RWPE2 (cell line): ENCODE measurements around the gene NUP62.
A peak's percentile ranks its signal among the peaks of the same experiment; 100 is the strongest.

Source experiments
- ATAC-seq: fragments of 200-7000 bp; cut with Tn5 transposase; 3 replicates; pipeline ENCODE4 v1.9.1; 2021; ENCODE audit warnings: low read depth
- DNase-seq: peaks from one replicate; pipeline ENCODE4 v3.0.0-alpha.2; 2020; ENCODE audit warnings: low spot score
- H3K27ac ChIP-seq: fragments of 450-650 bp; 2 replicates; pipeline ENCODE4 v1.5.1; 2017; ENCODE audit warnings: mild to moderate bottlenecking; ENCODE audit not compliant: poor library complexity, severe bottlenecking
- H3K27me3 ChIP-seq: fragments of 250-450 bp; sonication (Bioruptor Pico); 2 replicates; pipeline ENCODE4 v1.5.1; 2021; ENCODE audit warnings: mild to moderate bottlenecking, moderate library complexity; ENCODE audit not compliant: insufficient read depth, poor library complexity, severe bottlenecking
- H3K36me3 ChIP-seq: fragments of 250-450 bp; sonication (Bioruptor Pico); 2 replicates; pipeline ENCODE4 v1.5.1; 2020; ENCODE audit warnings: low read depth, mild to moderate bottlenecking, moderate library complexity
- H3K4me1 ChIP-seq: fragments of 250-450 bp; sonication (Bioruptor Pico); 2 replicates; pipeline ENCODE4 v1.5.1; 2021; ENCODE audit warnings: mild to moderate bottlenecking, moderate library complexity; ENCODE audit not compliant: insufficient read depth, poor library complexity, severe bottlenecking
- H3K4me3 ChIP-seq: fragments of 250-450 bp; sonication (Bioruptor Pico); 2 replicates; pipeline ENCODE4 v1.5.1; 2021; ENCODE audit warnings: mild to moderate bottlenecking, moderate library complexity; ENCODE audit not compliant: severe bottlenecking
- H3K9me3 ChIP-seq: fragments of 250-450 bp; sonication (Bioruptor Pico); 2 replicates; pipeline ENCODE4 v1.5.1; 2021; ENCODE audit warnings: mild to moderate bottlenecking, moderate library complexity; ENCODE audit not compliant: severe bottlenecking
- TF ChIP-seq, protein P1 (sequence below): fragments of 450-650 bp; IDR thresholded peaks from one replicate; pipeline ENCODE4 v1.5.1; 2017; ENCODE audit warnings: mild to moderate bottlenecking, moderate library complexity; ENCODE audit not compliant: poor library complexity, severe bottlenecking

Gene NUP62

DNA sequence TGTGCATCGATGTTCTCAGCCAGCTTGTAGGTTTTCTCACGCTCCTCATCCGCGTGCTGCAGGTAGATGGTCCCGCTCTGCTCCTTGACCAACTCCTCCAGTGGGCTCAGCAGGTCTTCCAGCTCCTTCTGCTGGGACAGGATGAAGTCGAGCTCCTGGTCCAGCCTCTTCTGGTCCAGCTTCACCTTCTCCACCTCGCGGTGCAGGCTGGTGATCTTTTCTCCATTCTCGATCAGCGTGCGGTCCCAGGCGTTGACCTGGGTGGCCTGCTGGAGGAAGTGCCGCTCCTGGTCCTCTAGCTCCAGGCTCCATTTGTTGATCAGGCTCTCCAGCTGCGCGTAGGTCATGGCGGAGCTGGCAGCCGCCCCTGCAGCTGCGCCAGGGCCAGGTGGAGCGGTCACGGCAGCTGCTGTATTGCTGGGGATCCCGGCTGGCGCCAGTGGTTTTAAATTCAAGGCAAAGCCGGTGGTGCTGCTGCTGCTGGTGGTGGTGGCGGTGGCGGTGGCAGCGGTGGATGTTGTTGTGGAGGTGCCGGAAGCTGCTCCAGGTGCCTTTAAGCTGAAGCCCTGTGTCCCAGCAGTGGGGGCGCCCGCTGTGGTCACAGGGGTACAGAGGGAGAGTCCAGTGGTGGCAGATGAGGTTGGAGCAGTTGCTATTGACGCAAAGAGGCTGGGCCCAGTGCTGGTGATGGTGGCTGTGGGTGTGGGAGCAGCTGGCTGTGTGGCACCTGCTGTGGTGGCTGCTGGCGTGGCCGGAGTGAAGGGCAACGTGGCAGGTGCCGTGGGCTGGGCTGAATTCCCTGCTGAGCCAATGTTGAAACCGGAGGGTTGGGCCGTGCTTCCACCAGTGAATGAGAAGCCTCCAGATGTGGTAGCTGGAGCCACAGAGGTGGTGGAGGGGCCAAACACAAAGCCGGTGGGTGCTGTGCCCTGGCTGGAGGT is 20.6 kb downstream of the NUP62 start:
- no peak for DNase-seq
- Histone ChIP-seq H3K36me3 (peaks cover 45% of the 10 kb centered on the region), H3K27me3 (no peaks in the 10 kb centered on the region), H3K4me1 (no peaks in the 10 kb centered on the region), H3K4me3 (no peak overlapping the region), H3K9me3 (no peaks in the 10 kb centered on the region), H3K27ac (no peak overlapping the region)
- TF ChIP-seq, protein P1, sequence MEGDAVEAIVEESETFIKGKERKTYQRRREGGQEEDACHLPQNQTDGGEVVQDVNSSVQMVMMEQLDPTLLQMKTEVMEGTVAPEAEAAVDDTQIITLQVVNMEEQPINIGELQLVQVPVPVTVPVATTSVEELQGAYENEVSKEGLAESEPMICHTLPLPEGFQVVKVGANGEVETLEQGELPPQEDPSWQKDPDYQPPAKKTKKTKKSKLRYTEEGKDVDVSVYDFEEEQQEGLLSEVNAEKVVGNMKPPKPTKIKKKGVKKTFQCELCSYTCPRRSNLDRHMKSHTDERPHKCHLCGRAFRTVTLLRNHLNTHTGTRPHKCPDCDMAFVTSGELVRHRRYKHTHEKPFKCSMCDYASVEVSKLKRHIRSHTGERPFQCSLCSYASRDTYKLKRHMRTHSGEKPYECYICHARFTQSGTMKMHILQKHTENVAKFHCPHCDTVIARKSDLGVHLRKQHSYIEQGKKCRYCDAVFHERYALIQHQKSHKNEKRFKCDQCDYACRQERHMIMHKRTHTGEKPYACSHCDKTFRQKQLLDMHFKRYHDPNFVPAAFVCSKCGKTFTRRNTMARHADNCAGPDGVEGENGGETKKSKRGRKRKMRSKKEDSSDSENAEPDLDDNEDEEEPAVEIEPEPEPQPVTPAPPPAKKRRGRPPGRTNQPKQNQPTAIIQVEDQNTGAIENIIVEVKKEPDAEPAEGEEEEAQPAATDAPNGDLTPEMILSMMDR = no peak
- ATAC-seq = no peak

DNA sequence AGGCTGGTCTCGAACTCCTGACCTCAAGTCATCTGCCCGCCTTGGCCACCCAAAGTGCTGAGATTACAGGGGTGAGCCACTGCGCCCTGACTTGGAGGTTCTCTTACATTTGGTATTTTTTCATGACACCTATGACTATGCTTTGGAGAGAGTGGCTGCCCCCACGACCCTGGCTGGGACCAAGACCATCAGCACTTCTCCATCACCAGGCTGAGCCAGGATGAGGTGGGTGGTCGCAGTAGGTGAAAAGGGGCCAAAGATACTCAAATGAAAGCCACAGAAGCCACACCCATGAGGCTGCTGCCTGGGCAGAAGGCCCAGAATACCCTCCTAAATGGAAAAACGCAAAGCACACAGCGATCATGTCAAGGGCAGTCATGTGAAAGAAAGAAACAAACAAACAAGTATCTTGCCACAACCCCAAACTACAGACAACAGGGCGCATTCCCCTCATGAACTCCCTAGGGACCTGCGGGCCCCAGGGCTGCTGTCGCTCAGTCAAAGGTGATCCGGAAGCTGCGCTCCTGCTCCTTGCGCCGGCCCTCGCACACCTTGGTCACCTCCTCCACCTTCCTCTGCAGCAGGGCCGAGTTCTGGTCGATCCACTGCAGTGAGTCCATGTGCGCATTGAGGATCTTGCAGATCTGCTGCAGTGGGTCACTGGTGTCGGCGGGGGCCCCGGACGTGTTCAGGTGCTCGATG is 21.4 kb downstream of the NUP62 start:
- H3K9me3 ChIP-seq = no peaks in the 10 kb centered on the region
- peaks cover 39% of the 10 kb centered on the region for H3K36me3 ChIP-seq
- TF ChIP-seq, protein P1 = no peak
- peak; percentile 29 for DNase-seq
- H3K4me3 ChIP-seq = no peak overlapping the region
- H3K4me1 ChIP-seq = no peaks in the 10 kb centered on the region
- H3K27me3 ChIP-seq = no peaks in the 10 kb centered on the region
- ATAC-seq = no peak
- no peak overlapping the region for H3K27ac ChIP-seq

DNA sequence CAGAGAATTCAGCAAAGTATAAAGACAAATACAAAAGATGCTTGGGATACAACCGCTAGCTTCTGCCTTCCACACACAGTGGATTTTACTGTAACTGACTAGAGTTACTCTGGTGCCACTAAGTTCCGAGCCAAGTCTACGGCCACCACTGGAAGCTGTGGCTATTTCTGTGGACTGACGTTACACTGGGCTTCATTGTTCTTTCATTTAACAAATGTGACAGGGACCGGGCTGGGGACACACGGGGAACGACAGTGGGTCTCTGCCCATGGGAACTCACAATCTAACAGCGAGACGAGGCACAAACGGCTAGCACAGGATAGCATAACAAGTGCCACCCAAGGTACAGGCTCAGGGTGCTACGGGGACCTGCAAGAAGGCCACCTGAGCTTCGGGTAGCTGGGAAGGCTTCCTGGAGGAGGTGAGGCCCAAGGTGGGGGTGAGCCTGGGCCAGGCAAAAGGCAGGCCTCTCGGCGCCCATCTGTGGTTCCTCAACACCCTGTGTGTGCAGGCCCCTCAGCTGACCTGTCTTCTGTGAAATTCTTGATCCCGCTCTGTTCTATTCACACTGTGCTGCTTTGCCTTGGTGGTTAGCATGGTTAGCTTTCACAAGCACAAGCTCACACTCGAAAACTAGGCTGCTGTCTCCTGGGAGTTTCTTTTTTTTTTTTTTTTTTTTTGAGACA is 22.3 kb downstream of the NUP62 start:
- TF ChIP-seq, protein P1 = no peak
- no peaks in the 10 kb centered on the region for H3K9me3 ChIP-seq
- H3K27me3 ChIP-seq = no peaks in the 10 kb centered on the region
- H3K4me3 ChIP-seq = no peak overlapping the region
- H3K36me3 ChIP-seq = peaks cover 31% of the 10 kb centered on the region
- H3K4me1 ChIP-seq = no peaks in the 10 kb centered on the region
- no peak for ATAC-seq
- H3K27ac ChIP-seq = no peak overlapping the region
- peak; percentile 49 for DNase-seq

DNA sequence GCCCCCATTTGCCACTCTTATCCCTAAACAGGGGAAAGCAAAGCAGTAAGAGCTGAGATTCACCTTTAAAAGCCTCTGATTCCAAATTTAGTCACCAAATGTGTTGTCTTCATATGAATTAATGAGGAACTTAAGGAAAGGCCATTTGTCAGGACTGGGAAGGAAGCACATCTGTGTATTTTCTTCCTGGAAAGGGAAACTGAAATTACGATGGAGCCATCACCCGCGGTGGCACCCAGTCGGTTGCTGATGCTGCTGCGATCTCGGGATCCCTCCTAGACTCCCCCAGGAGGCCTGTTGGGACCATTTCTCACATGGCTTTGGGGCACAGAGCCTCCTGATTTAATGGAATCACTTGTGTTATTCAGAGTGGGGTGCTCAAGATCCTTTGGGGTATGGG is 25.2 kb downstream of the NUP62 start:
- DNase-seq = no peak
- TF ChIP-seq, protein P1 = no peak

More for the DNA sequence above, 25.2 kb downstream of the NUP62 start:
- Histone ChIP-seq H3K4me1 (no peaks in the 10 kb centered on the region), H3K36me3 (peaks cover 21% of the 10 kb centered on the region), H3K27me3 (no peaks in the 10 kb centered on the region), H3K27ac (no peak overlapping the region), H3K4me3 (no peak overlapping the region), H3K9me3 (no peaks in the 10 kb centered on the region)
- no peak for ATAC-seq
